ENCODE data around the gene MLLT3. TPM values are rescaled to one million over a fixed set of nuclear protein-coding genes. Genes with fewer than 3 reads are reported as not detected.

MLLT3 gene
- total RNA-seq, 1 experiment from 2014 or later, result 7.0 TPM

DNA sequence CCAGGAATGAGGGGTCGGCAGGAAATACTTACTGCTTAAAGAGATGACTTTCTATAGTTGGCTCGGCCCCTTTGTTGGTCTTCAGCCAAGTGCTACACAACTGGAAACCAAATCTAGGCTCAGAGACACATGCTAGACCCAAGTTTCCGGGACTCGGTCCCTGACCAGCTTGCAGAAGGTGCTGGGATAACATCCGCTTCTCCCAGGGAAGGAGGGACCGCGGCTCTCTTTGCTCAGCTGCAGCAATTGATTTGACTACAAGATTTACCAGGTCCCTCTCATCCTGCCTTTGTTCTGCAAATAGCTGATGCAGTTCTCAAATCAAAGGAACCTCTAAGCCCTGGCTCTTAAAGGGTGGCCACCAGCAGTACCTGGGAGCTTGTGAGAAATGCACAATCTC is 314.7 kb downstream of the MLLT3 start:
- H3K4me1 Mint-ChIP-seq, result peaks cover 64% of the 10 kb centered on the region
- TF ChIP-seq, protein P1, sequence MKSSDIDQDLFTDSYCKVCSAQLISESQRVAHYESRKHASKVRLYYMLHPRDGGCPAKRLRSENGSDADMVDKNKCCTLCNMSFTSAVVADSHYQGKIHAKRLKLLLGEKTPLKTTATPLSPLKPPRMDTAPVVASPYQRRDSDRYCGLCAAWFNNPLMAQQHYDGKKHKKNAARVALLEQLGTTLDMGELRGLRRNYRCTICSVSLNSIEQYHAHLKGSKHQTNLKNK (CRISPR knock-in tag; IDR thresholded peaks at IDR 0.05), result no peak
- TF ChIP-seq FOXP1 (CRISPR knock-in tag; IDR thresholded peaks at IDR 0.05; ENCODE audit: borderline replicate concordance) (no peak), HMGA2 (CRISPR knock-in tag; IDR thresholded peaks at IDR 0.05) (no peak), AFF4 (CRISPR knock-in tag; IDR thresholded peaks at IDR 0.05; ENCODE audit: borderline replicate concordance) (no peak), ZNF138 (CRISPR knock-in tag; conservative IDR thresholded peaks at IDR 0.05) (no peak), ESRRA (CRISPR knock-in tag; IDR thresholded peaks at IDR 0.05; ENCODE audit: borderline replicate concordance) (no peak), ZNF396 (CRISPR knock-in tag; IDR thresholded peaks at IDR 0.05; ENCODE audit: borderline replicate concordance) (no peak)
- TF ChIP-seq, protein P2, sequence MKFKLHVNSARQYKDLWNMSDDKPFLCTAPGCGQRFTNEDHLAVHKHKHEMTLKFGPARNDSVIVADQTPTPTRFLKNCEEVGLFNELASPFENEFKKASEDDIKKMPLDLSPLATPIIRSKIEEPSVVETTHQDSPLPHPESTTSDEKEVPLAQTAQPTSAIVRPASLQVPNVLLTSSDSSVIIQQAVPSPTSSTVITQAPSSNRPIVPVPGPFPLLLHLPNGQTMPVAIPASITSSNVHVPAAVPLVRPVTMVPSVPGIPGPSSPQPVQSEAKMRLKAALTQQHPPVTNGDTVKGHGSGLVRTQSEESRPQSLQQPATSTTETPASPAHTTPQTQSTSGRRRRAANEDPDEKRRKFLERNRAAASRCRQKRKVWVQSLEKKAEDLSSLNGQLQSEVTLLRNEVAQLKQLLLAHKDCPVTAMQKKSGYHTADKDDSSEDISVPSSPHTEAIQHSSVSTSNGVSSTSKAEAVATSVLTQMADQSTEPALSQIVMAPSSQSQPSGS (CRISPR knock-in tag; IDR thresholded peaks at IDR 0.05; ENCODE audit: borderline replicate concordance, low read depth), result no peak
- TF ChIP-seq, protein P3, sequence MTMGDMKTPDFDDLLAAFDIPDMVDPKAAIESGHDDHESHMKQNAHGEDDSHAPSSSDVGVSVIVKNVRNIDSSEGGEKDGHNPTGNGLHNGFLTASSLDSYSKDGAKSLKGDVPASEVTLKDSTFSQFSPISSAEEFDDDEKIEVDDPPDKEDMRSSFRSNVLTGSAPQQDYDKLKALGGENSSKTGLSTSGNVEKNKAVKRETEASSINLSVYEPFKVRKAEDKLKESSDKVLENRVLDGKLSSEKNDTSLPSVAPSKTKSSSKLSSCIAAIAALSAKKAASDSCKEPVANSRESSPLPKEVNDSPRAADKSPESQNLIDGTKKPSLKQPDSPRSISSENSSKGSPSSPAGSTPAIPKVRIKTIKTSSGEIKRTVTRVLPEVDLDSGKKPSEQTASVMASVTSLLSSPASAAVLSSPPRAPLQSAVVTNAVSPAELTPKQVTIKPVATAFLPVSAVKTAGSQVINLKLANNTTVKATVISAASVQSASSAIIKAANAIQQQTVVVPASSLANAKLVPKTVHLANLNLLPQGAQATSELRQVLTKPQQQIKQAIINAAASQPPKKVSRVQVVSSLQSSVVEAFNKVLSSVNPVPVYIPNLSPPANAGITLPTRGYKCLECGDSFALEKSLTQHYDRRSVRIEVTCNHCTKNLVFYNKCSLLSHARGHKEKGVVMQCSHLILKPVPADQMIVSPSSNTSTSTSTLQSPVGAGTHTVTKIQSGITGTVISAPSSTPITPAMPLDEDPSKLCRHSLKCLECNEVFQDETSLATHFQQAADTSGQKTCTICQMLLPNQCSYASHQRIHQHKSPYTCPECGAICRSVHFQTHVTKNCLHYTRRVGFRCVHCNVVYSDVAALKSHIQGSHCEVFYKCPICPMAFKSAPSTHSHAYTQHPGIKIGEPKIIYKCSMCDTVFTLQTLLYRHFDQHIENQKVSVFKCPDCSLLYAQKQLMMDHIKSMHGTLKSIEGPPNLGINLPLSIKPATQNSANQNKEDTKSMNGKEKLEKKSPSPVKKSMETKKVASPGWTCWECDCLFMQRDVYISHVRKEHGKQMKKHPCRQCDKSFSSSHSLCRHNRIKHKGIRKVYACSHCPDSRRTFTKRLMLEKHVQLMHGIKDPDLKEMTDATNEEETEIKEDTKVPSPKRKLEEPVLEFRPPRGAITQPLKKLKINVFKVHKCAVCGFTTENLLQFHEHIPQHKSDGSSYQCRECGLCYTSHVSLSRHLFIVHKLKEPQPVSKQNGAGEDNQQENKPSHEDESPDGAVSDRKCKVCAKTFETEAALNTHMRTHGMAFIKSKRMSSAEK (CRISPR knock-in tag; IDR thresholded peaks at IDR 0.05; ENCODE audit: borderline replicate concordance), result no peak
- TF ChIP-seq, protein P4, sequence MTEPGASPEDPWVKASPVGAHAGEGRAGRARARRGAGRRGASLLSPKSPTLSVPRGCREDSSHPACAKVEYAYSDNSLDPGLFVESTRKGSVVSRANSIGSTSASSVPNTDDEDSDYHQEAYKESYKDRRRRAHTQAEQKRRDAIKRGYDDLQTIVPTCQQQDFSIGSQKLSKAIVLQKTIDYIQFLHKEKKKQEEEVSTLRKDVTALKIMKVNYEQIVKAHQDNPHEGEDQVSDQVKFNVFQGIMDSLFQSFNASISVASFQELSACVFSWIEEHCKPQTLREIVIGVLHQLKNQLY (CRISPR knock-in tag; IDR thresholded peaks at IDR 0.05), result no peak
- ChIA-PET POLR2A (interaction anchor here (0.6 kb wide), 2 partner anchors 705 to 794 kb away, joined by 3 read pairs; no protein-coding TSS in a partner anchor), CTCF (interaction anchor here (0.7 to 1.4 kb wide), 5 partner anchors 13 to 565 kb away, joined by 3 to 4 read pairs (median 3); no protein-coding TSS in a partner anchor)
- no peaks in the 10 kb centered on the region; the same call in 1 of the 2 replicates for H3K36me3 Mint-ChIP-seq
- H3K27ac Mint-ChIP-seq, result no peak overlapping the region
- ATAC-seq (peak; percentile 80), DNase-seq (ENCODE audit: low spot score) (peak; percentile 44)
- H3K9me3 Mint-ChIP-seq, result peaks cover 4% of the 10 kb centered on the region
- H3K4me3 Mint-ChIP-seq, result no peak overlapping the region
- peaks cover 11% of the 10 kb centered on the region for H3K27me3 Mint-ChIP-seq (ENCODE audit: low read depth)

DNA sequence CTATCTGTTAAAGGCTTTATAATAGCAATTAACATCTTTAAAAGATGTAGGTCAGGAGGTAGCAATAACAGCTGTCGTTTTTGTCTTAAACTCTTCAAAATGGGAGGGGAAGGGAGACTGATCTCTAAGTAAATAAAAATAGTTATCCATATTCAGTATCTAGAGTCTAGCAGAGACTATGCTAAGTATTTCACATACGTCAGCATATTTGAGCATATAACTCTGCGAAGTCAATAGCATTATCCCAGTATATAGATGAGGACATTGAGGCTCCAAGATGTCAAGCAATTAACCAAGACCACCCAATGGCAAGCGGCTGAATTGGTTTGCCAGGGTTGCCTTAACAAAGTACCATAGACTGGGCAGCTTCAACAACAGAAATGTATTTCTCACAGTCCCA is 316.8 kb downstream of the MLLT3 start:
- H3K36me3 Mint-ChIP-seq, result peaks cover under 1% of the 10 kb centered on the region; the same call in 1 of the 2 replicates
- CTCF ChIA-PET, result no interaction called here
- no peak overlapping the region for H3K4me3 Mint-ChIP-seq
- POLR2A ChIA-PET, result no interaction called here
- ATAC-seq (no peak), DNase-seq (ENCODE audit: low spot score) (no peak)
- H3K27ac Mint-ChIP-seq, result no peak overlapping the region
- H3K4me1 Mint-ChIP-seq, result peaks cover 86% of the 10 kb centered on the region
- H3K9me3 Mint-ChIP-seq, result 0 out of 2 replicates have a peak, but pooled peaks cover 4% of the 10 kb centered on the region
- TF ChIP-seq, protein P5, sequence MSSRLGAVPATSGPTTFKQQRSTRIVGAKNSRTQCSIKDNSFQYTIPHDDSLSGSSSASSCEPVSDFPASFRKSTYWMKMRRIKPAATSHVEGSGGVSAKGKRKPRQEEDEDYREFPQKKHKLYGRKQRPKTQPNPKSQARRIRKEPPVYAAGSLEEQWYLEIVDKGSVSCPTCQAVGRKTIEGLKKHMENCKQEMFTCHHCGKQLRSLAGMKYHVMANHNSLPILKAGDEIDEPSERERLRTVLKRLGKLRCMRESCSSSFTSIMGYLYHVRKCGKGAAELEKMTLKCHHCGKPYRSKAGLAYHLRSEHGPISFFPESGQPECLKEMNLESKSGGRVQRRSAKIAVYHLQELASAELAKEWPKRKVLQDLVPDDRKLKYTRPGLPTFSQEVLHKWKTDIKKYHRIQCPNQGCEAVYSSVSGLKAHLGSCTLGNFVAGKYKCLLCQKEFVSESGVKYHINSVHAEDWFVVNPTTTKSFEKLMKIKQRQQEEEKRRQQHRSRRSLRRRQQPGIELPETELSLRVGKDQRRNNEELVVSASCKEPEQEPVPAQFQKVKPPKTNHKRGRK (CRISPR knock-in tag; IDR thresholded peaks at IDR 0.05; ENCODE audit: borderline replicate concordance), result no peak
- no peak for TF ChIP-seq FOXP4 (CRISPR knock-in tag; IDR thresholded peaks at IDR 0.05)
- no peak for TF ChIP-seq JUN (CRISPR knock-in tag; IDR thresholded peaks at IDR 0.05)
- TF ChIP-seq ZNF423 (CRISPR knock-in tag; IDR thresholded peaks at IDR 0.05), result no peak
- H3K27me3 Mint-ChIP-seq (ENCODE audit: low read depth), result peaks cover 11% of the 10 kb centered on the region
